Measurements from ENCODE around the gene DPP10.

The DPP10 gene

GRCh38 chr2:115848192-115848591 lies 1405.8 kb downstream of the DPP10 start:
- TF ChIP-seq ZFX (IDR thresholded peaks at IDR 0.05) (no peak), CTCF (conservative IDR thresholded peaks at IDR 0.05) (no peak)
- no peak overlapping the region for H3K27ac ChIP-seq

- TF ChIP-seq CTCF (conservative IDR thresholded peaks at IDR 0.05): no peak
- no peak for TF ChIP-seq ZFX (IDR thresholded peaks at IDR 0.05)
- no peak overlapping the region for H3K27ac ChIP-seq
Measured at GRCh38 chr2:115867024-115867423, 1424.6 kb downstream of the DPP10 start.

GRCh38 chr2:115874427-115874826 lies 1432.0 kb downstream of the DPP10 start:
- TF ChIP-seq CTCF (conservative IDR thresholded peaks at IDR 0.05) (no peak), ZFX (IDR thresholded peaks at IDR 0.05) (no peak)

GRCh38 chr2:115880558-115880957 lies 1438.1 kb downstream of the DPP10 start:
- TF ChIP-seq CTCF (conservative IDR thresholded peaks at IDR 0.05) (peak; percentile 44), ZFX (IDR thresholded peaks at IDR 0.05) (no peak)

More at GRCh38 chr2:115874427-115874826, 1432.0 kb downstream of the DPP10 start:
- H3K27ac ChIP-seq: no peak overlapping the region

GRCh38 chr2:115887209-115887776 lies 1444.9 kb downstream of the DPP10 start:
- TF ChIP-seq ZFX (IDR thresholded peaks at IDR 0.05): no peak
- no peak for TF ChIP-seq CTCF (conservative IDR thresholded peaks at IDR 0.05)
- no peak overlapping the region for H3K27ac ChIP-seq

More at GRCh38 chr2:115880558-115880957, 1438.1 kb downstream of the DPP10 start:
- no peak overlapping the region for H3K27ac ChIP-seq

Measured in C4-2B (cell line).